K562 (cell line): ENCODE measurements around the gene BIK. TPM values are rescaled to one million over a fixed set of nuclear protein-coding genes. Genes with fewer than 3 reads are reported as not detected.

ENCODE experiments used
- ATF3 ChIP-seq, 2 experiments: fragments of 450-650 bp in 1 of 2; sonication (generic) in 1 of 2; formaldehyde crosslinking in 1 of 2; IDR thresholded peaks in 1 of 2; conservative IDR thresholded peaks in 1 of 2; 2 replicates each; pipeline versions ENCODE4 v1.6.1 to v1.8.1; 2016 to 2023; ENCODE audit warnings: mild to moderate bottlenecking in 2 of 2, moderate library complexity in 2 of 2, inconsistent platforms in 1 of 2, missing genetic modification reagents in 1 of 2
- CREM ChIP-seq: IDR thresholded peaks from 2 replicates; pipeline ENCODE4 v1.6.1; 2014; ENCODE audit warnings: antibody characterized with exemption, low read depth
- CSDE1 ChIP-seq, 2 experiments: fragments of 450-650 bp; IDR thresholded peaks; 2 replicates each; pipeline ENCODE4 v1.6.1; 2016; ENCODE audit warnings: mild to moderate bottlenecking in 1 of 2
- CTBP1 ChIP-seq: fragments of 450-650 bp; IDR thresholded peaks from 2 replicates; pipeline ENCODE4 v1.6.1; 2016; ENCODE audit warnings: borderline replicate concordance
- E2F8 ChIP-seq: fragments of 450-650 bp; IDR thresholded peaks from 2 replicates; pipeline ENCODE4 v1.7.1; 2018; ENCODE audit warnings: mild to moderate bottlenecking, low read depth; ENCODE audit not compliant: partially characterized antibody
- HDAC1 ChIP-seq, 2 experiments: fragments of 450-650 bp; IDR thresholded peaks; 2 replicates each; pipeline ENCODE4 v1.6.1; 2016 to 2017; ENCODE audit warnings: inconsistent platforms in 1 of 2, mild to moderate bottlenecking in 1 of 2, moderate library complexity in 1 of 2
- KLF13 ChIP-seq: fragments of 450-650 bp; IDR thresholded peaks from 2 replicates; pipeline ENCODE4 v1.6.1; 2016; ENCODE audit warnings: missing genetic modification characterization, low read depth, mild to moderate bottlenecking, missing compliant biosample characterization, moderate library complexity, borderline replicate concordance
- MNT ChIP-seq, 2 experiments: fragments of 450-650 bp; conservative IDR thresholded peaks; 2 replicates each; pipeline ENCODE4 v1.6.1; 2017; ENCODE audit warnings: mild to moderate bottlenecking in 2 of 2, moderate library complexity in 2 of 2
- SMARCA5 ChIP-seq: fragments of 450-650 bp; IDR thresholded peaks from 2 replicates; pipeline ENCODE4 v1.6.1; 2016
- SMARCB1 ChIP-seq: IDR thresholded peaks from 2 replicates; pipeline ENCODE4 v1.6.1; 2011; ENCODE audit warnings: improper control_type of control experiment, low read depth; ENCODE audit not compliant: insufficient read length
- ZNF165 ChIP-seq: fragments of 250-450 bp; sonication (Bioruptor Pico); IDR thresholded peaks from 2 replicates; pipeline ENCODE4 v1.4.0; 2020; ENCODE audit warnings: borderline replicate concordance
- ZNF511 ChIP-seq: sonication (generic); formaldehyde crosslinking; IDR thresholded peaks from 2 replicates; pipeline ENCODE4 v1.8.0; 2022; ENCODE audit warnings: mild to moderate bottlenecking, missing genetic modification reagents
- polyA plus RNA-seq, 8 experiments: library from polyadenylated mRNA; depleted of rRNA in 4 of 8; stranded (reverse) in 5 of 8; unstranded in 3 of 8; fragments of >200 nt; fragmentation: Nextera tagmentation in 2 of 8; fragmentation: Illumina TruSeq in 1 of 8; extraction: Ambion mirVana in 2 of 8; extraction: Trizol in 1 of 8; gene quantifications; 2 replicates each; pipeline versions ENCODE4 v1.2.1 to v1.2.3, GENCODE V29; 2011 to 2014; ENCODE audit warnings: inconsistent platforms in 1 of 8, missing spikeins in 1 of 8
- total RNA-seq, 7 experiments: library from RNA; depleted of rRNA in 6 of 7; stranded (reverse); fragments of >200 nt in 6 of 7; fragmentation: Illumina TruSeq in 2 of 7; extraction: Trizol in 2 of 7; gene quantifications; 2 replicates each; pipeline versions ENCODE4 v1.2.1 to v1.2.3, GENCODE V29; 2011 to 2021; ENCODE audit warnings: low replicate concordance in 1 of 7

The BIK gene
- total and polyA plus RNA-seq, 9 of the 15 experiments (the other 6 are each of a cell fraction or from before 2014, with no cell fraction given): 0.08 to 0.23 (median 0.18) TPM; not detected in 4

- peak; percentile 53 to 85; a peak in 3 of 4 replicates for TF ChIP-seq MNT (conservative IDR thresholded peaks at IDR 0.05)
- TF ChIP-seq CREM: peak; percentile 75
- TF ChIP-seq E2F8: no peak
- TF ChIP-seq CTBP1: peak; percentile 85
- no peak for TF ChIP-seq SMARCB1
- TF ChIP-seq ATF3 (IDR thresholded peaks at IDR 0.05): peak; percentile 51; the same call in 1 of the 2 replicates
- TF ChIP-seq ATF3 (CRISPR knock-in tag; conservative IDR thresholded peaks at IDR 0.05): no peak
- no peak for TF ChIP-seq ZNF165
- peak; percentile 60; the same call in 1 of the 2 replicates for TF ChIP-seq KLF13 (tag)
- 0 out of 2 replicates have a peak, but pooled peaks have one; percentile 40 for TF ChIP-seq ZNF511 (CRISPR knock-in tag)
- peak in 1 of 2 experiments; percentile 74; a peak in 1 of 4 replicates for TF ChIP-seq HDAC1 (IDR thresholded peaks at IDR 0.05)
- peak in 1 of 2 experiments; percentile 70; a peak in 1 of 4 replicates for TF ChIP-seq CSDE1 (IDR thresholded peaks at IDR 0.05)
- no peak for TF ChIP-seq SMARCA5
Measured at GRCh38 chr22:43088984-43089717, 21.4 kb upstream of the BIK start, which contains the start of gene TTLL1 (continued).
